Endothelial cell of umbilical vein (primary cell): Measurements from ENCODE around the gene DENND1A.

Experiments used
- CTCF ChIP-seq, 2 donors: IDR thresholded peaks; 1 replicate in 1 of 2; 2 replicates in 1 of 2; pipeline ENCODE4 v1.5.1; 2011; ENCODE audit warnings: low read length in 2 of 2, mild to moderate bottlenecking in 2 of 2, moderate library complexity in 2 of 2, control low read depth in 1 of 2, inconsistent platforms in 1 of 2, low read depth in 1 of 2; ENCODE audit not compliant: insufficient read depth in 1 of 2; ENCODE audit errors: extremely low read depth in 1 of 2
- MAX ChIP-seq: IDR thresholded peaks from 2 replicates; pipeline ENCODE4 v1.6.1; 2011; ENCODE audit not compliant: insufficient read depth, insufficient read length

GRCh38 chr9:123338710-123339665, 590.9 kb downstream of the DENND1A start:
- no peak for TF ChIP-seq CTCF (IDR thresholded peaks at IDR 0.05; ENCODE audit: extremely low read depth in 1 of 2, insufficient read depth in 1 of 2, low read depth in 1 of 2, low read length in 2 of 2)
- no peak for TF ChIP-seq MAX
